Subcutaneous adipose tissue (tissue), 4 donors: ENCODE data around the gene TSSK6. TPM values are rescaled to one million over a fixed set of nuclear protein-coding genes. Genes with fewer than 3 reads are reported as not detected.

Experiments
- CTCF ChIP-seq: fragments of 450-650 bp; IDR thresholded peaks from one replicate; pipeline ENCODE4 v1.5.1; 2016; ENCODE audit warnings: low read depth, mild to moderate bottlenecking, control low read depth, antibody characterized with exemption, moderate library complexity
- total RNA-seq, 4 donors: library from RNA; depleted of rRNA; stranded (reverse); fragments of >200 nt; gene quantifications; one replicate each; pipeline ENCODE4 v1.1.0, GENCODE V29; 2016

The TSSK6 gene
- total RNA-seq, 4 donors from 2014 or later = 0.57 to 2.2 (median 1.3) TPM

GRCh38 chr19:19523177-19523576, 7.8 kb upstream of the TSSK6 start:
- TF ChIP-seq CTCF = no peak

GRCh38 chr19:19520989-19521388, 5.6 kb upstream of the TSSK6 start:
- no peak for TF ChIP-seq CTCF

GRCh38 chr19:19517235-19517619, 1.9 kb upstream of the TSSK6 start:
- TF ChIP-seq CTCF = no peak

- TF ChIP-seq CTCF = no peak
Measured at GRCh38 chr19:19515642-19516519, 533 bp upstream of the TSSK6 start, which contains the start of gene NDUFA13. TSS of gene NDUFA13 (plus strand) at chr19:19516225. CDS start at chr19:19516239, 14 bp downstream.

DNA sequence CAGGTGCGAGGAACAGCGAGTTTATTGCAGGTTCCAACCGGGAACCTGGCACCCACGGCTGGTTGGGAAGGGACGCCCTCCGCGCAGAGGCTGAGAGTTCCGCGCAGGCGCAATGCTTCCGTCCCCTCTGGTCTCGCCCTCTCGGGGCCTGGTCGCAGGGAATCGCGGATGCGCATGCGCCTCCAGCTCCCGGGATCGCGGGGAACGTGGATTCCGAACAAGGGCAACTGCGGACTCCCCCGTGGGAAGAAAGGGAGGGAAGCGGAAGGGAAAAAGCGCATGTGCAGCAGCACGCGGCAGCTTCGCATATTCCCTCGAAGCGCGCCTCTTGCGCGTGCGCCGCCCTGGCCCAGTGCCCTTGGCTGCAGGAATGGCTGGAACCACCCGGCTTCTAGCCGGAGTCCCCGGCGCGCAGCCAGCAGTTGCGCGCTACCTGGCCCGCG, 1.1 kb downstream of the TSSK6 start:
- no peak for TF ChIP-seq CTCF

GRCh38 chr19:19513682-19514081, 1.7 kb downstream of the TSSK6 start:
- no peak for TF ChIP-seq CTCF

DNA sequence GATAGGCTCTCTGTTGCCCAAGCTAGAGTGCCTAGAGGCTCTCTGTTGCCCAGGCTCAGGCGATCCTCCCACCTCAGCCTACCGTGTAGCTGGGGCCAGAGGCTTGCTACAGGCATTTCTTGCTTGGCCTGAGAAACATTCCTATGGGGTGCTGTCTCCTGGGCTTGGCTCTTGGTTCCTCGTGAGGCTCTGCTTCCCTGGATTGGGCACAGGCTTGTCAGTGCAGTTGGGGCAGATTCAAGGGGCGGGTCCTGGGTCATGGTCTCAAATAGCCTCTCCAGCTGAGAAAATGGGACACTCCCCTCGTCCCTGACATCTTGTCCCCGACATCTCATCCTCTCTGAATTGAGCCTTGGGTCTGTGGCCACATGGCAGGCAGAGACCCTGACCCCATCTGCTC, 4.9 kb downstream of the TSSK6 start:
- TF ChIP-seq CTCF = no peak
